Glutamatergic neuron (in vitro differentiated cells): ENCODE results near the gene NEK4. TPM values are rescaled to one million over a fixed set of nuclear protein-coding genes. Genes with fewer than 3 reads are reported as not detected.
"Not testable (repeated sequence)": the region's sequence is repeated elsewhere in the genome, so short reads cannot be mapped to it uniquely, and the experiment has no call there.

Experiments used
- DNase-seq: peaks from one replicate; pipeline ENCODE4 v3.0.0; 2022
- H3K27ac Mint-ChIP-seq: one replicate; pipeline ENCODE4 v1.8.0; 2020; ENCODE audit warnings: mild to moderate bottlenecking, mixed read lengths, inconsistent platforms; ENCODE audit not compliant: unreplicated experiment
- H3K27me3 Mint-ChIP-seq: one replicate; pipeline ENCODE4 v1.8.0; 2020; ENCODE audit warnings: mild to moderate bottlenecking, moderate library complexity, mixed read lengths, inconsistent platforms; ENCODE audit not compliant: unreplicated experiment
- H3K36me3 Mint-ChIP-seq: one replicate; pipeline ENCODE4 v1.8.0; 2020; ENCODE audit warnings: mild to moderate bottlenecking, mixed read lengths, inconsistent platforms; ENCODE audit not compliant: unreplicated experiment
- H3K4me1 Mint-ChIP-seq: one replicate; pipeline ENCODE4 v1.8.0; 2020; ENCODE audit warnings: mild to moderate bottlenecking, low read depth, mixed read lengths, inconsistent platforms; ENCODE audit not compliant: unreplicated experiment
- H3K4me3 Mint-ChIP-seq: one replicate; pipeline ENCODE4 v1.8.0; 2020; ENCODE audit warnings: mild to moderate bottlenecking, mixed read lengths, inconsistent platforms; ENCODE audit not compliant: unreplicated experiment
- H3K9me3 Mint-ChIP-seq: one replicate; pipeline ENCODE4 v1.8.0; 2020; ENCODE audit warnings: mild to moderate bottlenecking, moderate library complexity, mixed read lengths, inconsistent platforms; ENCODE audit not compliant: unreplicated experiment
- total RNA-seq: library from RNA; stranded (reverse); fragmentation: NEBNext Ultra II Directional; extraction: Animal tissue kit (Norgen Biotek cat#: 25700); gene quantifications from one replicate; pipeline ENCODE4 v1.2.1, GENCODE V29; 2021; ENCODE audit not compliant: unreplicated experiment
- TF ChIP-seq, protein P1 (sequence below): fragments of 200-600 bp; sonication (generic); IDR thresholded peaks from one replicate; pipeline ENCODE4 v1.5.0; 2021; ENCODE audit not compliant: partially characterized antibody, unreplicated experiment

The NEK4 gene
- total RNA-seq, 1 donor from 2014 or later: 28.5 TPM

DNA sequence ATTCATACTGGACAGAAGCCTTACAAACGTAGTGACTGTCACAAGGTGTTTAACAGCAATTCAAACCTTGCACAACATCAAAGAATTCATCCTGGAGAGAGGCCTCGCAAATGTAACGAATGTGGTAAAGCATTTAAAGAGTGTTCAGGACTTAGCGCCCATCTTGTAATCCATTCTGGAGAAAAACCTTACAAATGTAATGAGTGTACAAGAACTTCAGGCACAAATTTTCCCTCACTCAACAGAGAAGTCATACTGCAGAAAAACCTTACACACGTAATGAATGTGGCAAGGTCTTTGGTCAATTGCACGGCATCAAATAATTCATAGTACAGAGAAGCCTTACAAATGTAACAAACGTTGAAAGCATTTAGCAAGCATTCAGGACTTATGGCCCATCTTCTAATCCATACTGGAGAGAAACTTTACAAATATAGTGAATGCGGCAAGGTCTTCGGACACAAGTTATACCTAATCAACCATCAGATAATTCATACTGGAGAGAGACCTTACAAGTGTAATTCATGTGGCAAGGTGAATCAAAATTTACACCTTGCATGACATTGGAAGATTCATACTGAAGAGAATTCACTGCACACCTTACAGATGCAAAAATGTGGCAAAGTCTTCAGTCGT, 37.4 kb downstream of the NEK4 start:
- Mint-ChIP-seq H3K4me1 (no peaks in the 10 kb centered on the region), H3K36me3 (peaks cover 39% of the 10 kb centered on the region), H3K27ac (no peak overlapping the region), H3K9me3 (peaks cover 6% of the 10 kb centered on the region), H3K4me3 (no peak overlapping the region), H3K27me3 (no peaks in the 10 kb centered on the region)
- TF ChIP-seq, protein P1, sequence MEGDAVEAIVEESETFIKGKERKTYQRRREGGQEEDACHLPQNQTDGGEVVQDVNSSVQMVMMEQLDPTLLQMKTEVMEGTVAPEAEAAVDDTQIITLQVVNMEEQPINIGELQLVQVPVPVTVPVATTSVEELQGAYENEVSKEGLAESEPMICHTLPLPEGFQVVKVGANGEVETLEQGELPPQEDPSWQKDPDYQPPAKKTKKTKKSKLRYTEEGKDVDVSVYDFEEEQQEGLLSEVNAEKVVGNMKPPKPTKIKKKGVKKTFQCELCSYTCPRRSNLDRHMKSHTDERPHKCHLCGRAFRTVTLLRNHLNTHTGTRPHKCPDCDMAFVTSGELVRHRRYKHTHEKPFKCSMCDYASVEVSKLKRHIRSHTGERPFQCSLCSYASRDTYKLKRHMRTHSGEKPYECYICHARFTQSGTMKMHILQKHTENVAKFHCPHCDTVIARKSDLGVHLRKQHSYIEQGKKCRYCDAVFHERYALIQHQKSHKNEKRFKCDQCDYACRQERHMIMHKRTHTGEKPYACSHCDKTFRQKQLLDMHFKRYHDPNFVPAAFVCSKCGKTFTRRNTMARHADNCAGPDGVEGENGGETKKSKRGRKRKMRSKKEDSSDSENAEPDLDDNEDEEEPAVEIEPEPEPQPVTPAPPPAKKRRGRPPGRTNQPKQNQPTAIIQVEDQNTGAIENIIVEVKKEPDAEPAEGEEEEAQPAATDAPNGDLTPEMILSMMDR: no peak
- no peak for DNase-seq

DNA sequence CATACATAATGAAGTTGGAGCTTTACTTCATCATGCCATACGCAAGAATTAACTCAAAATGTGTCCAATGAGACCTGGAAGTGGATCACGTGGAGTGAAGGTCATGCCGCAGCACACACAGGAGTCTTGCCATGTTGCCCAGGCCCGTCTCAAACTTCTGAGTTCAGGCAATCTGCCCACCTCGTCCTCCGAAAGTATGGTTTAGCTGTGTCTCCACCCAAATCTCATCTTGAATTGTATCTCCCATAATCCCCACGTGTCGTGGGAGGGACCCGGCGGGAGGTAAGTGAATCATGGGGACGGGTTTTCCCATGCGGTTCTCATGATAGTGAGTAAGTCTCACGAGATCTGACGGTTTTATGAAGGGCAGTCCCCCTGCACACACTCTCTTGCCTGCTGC, 39.1 kb downstream of the NEK4 start:
- peaks cover 9% of the 10 kb centered on the region for H3K9me3 Mint-ChIP-seq
- peaks cover 52% of the 10 kb centered on the region for H3K36me3 Mint-ChIP-seq
- no peak overlapping the region for H3K4me3 Mint-ChIP-seq
- TF ChIP-seq, protein P1: no peak
- H3K4me1 Mint-ChIP-seq: no peaks in the 10 kb centered on the region
- no peaks in the 10 kb centered on the region for H3K27me3 Mint-ChIP-seq
- DNase-seq: no peak
- no peak overlapping the region for H3K27ac Mint-ChIP-seq

DNA sequence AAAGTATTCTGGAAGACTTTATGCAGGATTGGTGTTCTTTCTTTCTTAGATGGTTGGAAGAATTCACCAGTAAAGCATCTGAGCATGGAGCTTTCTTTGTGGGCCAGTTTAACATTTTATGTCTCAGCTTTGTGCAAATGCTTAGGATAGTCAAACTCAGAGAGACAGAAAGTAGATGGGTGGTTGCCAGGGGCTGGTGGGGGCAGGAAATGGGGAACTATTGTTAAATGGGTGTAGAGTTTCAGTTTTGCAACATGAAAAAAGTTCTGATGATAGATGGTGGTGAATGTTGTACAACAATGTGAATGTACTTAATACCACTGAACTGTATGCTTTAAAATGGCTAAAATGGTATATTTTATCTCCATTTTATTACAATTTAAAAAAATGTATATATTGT, 40.1 kb downstream of the NEK4 start:
- Mint-ChIP-seq H3K27ac (no peak overlapping the region), H3K27me3 (no peaks in the 10 kb centered on the region)
- DNase-seq: no peak

DNA sequence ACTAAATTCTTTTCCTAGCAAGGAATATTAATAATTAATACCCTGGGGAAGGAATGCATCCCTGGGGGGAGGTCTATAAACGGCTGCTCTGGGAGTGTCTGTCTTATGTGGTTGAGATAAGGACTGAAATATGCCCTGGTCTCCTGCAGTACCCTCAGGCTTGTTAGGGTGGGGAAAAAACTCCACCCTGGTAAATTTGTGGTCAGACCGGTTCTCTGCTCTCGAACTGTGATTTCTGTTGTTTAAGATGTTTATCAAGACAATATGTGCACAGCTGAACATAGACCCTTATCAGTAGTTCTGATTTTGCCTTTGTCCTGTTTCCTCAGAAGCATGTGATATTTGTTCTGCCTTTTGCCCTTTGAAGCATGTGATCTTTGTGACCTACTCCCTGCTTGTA, 42.0 kb downstream of the NEK4 start:
- H3K27me3 Mint-ChIP-seq, H3K4me3 Mint-ChIP-seq, H3K9me3 Mint-ChIP-seq, H3K4me1 Mint-ChIP-seq, DNase-seq, H3K27ac Mint-ChIP-seq: not testable (repeated sequence)
- H3K36me3 Mint-ChIP-seq: peaks cover 58% of the 10 kb centered on the region

More for the DNA sequence above, 40.1 kb downstream of the NEK4 start:
- Mint-ChIP-seq H3K36me3 (peaks cover 58% of the 10 kb centered on the region), H3K4me3 (no peak overlapping the region), H3K9me3 (peaks cover 9% of the 10 kb centered on the region), H3K4me1 (no peaks in the 10 kb centered on the region)
- TF ChIP-seq, protein P1: no peak

DNA sequence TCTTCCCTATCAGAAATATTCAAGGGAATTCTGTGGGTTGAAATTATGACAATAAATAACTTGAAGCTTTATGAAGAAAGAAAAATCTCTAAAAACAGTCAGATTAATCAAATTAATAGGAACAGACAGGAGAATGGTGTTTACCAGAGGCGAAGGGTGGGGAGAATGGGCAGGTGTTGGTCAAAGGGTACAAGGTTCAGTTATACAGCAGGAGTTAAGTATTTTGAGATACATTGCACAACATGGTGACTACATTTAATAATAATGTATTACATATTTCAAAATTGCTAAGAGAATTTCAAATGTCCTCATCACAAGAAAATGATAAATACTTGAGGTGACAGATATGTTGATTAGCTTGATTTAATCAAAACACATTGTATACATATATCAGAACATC, 46.2 kb downstream of the NEK4 start:
- TF ChIP-seq, protein P1: no peak
- no peak overlapping the region for H3K4me3 Mint-ChIP-seq
- no peak for DNase-seq
- H3K9me3 Mint-ChIP-seq: peaks cover 8% of the 10 kb centered on the region
- H3K36me3 Mint-ChIP-seq: peaks cover 44% of the 10 kb centered on the region
- no peak overlapping the region for H3K27ac Mint-ChIP-seq
- no peaks in the 10 kb centered on the region for H3K27me3 Mint-ChIP-seq
- H3K4me1 Mint-ChIP-seq: no peaks in the 10 kb centered on the region

DNA sequence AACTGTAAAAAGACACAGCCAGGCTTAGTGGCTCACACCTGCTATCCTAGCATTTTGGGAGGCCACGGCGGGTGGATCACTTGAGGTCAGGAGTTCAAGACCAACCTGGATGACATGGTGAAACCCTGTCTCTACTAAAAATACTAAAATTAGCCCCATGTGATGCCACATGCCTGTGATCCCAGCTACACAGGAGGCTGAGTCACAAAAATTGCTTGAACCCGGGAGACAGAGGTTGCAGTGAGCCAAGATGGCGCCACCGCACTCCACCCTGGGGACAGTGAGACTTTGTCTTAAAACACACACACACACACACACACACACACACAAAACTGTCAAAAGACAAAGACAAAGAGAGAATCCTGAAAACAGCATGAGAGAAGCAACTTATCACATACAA, 46.8 kb downstream of the NEK4 start:
- TF ChIP-seq, protein P1: no peak
- no peak overlapping the region for H3K27ac Mint-ChIP-seq
- no peaks in the 10 kb centered on the region for H3K27me3 Mint-ChIP-seq
- H3K4me1 Mint-ChIP-seq: no peaks in the 10 kb centered on the region
- DNase-seq: no peak
- peaks cover 48% of the 10 kb centered on the region for H3K36me3 Mint-ChIP-seq
- H3K4me3 Mint-ChIP-seq: no peak overlapping the region
- H3K9me3 Mint-ChIP-seq: peaks cover 7% of the 10 kb centered on the region
